Stimulated activated CD8-positive, alpha-beta memory T cell treated with anti-CD3 and anti-CD28 coated beads, Interleukin-7, amount 100 ng/mL, for 1 hour (primary cell): Measurements from ENCODE around the gene NDUFA7.
"Not testable (repeated sequence)": the region's sequence is repeated elsewhere in the genome, so short reads cannot be mapped to it uniquely, and the experiment has no call there.

Source experiments
- DNase-seq, 2 donors: peaks; one replicate each; pipeline ENCODE4 v3.0.0-alpha.2; 2020; ENCODE audit warnings: low read depth in 2 of 2

Gene NDUFA7

DNA sequence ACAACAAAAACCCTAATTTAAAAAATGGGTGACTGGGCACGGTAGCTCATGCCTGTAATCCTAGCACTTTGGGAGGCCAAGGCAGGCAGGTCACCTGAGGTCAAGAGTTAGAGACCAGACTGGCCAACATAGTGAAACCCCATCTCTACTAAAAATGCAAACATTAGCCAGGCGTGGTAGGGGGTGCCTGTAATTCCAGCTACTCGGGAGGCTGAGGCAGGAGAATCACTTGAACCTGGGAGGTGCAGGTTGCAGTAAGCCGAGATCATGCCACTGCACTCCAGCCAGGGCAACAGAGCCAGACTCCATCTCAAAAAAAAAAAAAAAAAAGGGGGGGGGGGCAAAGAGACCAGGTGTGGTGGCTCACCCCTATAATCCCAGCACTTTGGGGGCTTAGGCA is 56.9 kb downstream of the NDUFA7 start:
- not testable (repeated sequence) for DNase-seq

DNA sequence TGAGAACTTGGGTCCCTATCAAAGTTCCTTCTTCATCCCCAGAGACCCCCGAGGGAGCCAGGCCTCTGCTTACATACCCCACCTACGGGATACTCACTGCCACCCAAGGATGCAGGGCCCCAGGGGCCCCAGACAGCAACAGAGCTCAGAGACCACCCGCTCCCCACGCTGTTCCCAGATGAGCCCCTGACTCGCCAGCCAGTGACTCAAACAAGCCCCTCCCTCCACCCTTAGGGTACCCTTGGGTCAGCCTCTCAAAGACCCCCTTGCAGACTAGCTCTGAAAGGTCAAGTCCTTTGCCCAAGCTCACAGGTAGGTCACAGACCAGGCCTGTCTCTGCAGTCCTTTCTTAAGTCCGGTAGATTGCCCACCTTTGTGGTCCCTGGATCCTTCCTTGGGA is 58.7 kb downstream of the NDUFA7 start:
- DNase-seq: no peak

DNA sequence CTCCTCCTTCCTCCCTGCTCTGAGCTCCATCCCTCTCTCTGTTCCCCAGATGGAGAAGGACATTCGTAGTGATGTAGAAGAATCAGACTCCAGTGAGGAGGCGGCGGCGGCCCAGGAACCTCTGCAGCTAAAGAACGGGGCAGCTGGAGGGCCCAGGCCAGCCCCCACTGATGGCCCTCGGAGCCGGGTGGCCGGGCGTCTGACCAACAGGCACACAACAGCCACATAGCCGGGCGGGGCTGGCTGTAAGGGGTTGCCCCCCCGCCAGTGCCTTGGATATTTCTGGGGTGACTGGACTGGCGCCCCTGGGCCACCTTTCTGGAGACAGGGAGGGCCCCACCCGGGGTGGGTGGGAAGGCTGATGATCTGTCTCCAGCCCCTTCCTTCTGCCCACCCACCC is 59.3 kb downstream of the NDUFA7 start:
- DNase-seq: no peak

DNA sequence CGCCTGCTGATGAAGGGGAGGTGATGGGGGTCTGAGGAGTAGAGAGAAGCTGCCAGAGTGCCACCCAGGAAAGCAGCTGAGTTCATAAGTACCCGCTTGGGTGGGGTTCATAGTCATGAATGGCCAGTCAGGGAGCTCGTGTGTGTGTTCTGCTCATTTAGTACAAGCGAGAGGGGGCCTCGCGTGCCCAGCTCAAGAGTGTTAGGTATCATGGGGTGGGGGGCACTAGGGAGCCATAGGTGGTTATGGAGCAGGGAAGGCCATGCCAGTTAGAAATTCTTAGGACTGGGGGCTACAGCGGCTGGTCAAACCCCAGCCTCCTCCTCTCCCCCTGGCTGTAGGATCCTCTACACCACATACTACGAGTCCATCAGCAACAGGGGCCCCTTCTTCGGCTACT is 59.8 kb downstream of the NDUFA7 start:
- DNase-seq: no peak
